ENCODE measurements around the gene GRPEL2.

GRPEL2 gene

GRCh38 chr5:149357370-149358293 lies 12.3 kb downstream of the GRPEL2 start, which contains the start of gene PCYOX1L:
PCYOX1L (plus strand) TSS chr5:149358046; CDS start chr5:149358069, 23 bp downstream.
- peak; percentile 97 for DNase-seq (ENCODE audit: low read depth)

DNA sequence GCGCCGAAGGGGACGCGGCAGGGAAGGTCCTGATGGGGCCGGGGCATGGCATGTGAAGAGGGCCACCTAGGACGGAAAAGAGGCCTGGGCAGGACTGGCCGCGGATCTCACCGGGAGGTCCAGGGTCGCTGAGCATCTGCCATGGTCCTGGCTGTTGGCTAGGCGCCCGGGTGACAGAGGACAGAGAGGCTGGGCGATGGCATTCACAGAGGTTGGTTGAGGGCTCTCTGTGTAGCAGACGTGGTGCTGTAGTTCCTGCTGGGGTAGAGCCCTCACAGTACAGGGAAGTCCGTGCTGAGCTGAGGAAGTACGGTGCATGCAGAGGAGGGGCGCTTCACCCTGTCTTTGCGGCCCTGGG lies 13.0 kb downstream of the GRPEL2 start:
- no peak for DNase-seq (ENCODE audit: low read depth)

GRCh38 chr5:149358868-149359495 lies 13.7 kb downstream of the GRPEL2 start:
- DNase-seq (ENCODE audit: low read depth): no peak

DNA sequence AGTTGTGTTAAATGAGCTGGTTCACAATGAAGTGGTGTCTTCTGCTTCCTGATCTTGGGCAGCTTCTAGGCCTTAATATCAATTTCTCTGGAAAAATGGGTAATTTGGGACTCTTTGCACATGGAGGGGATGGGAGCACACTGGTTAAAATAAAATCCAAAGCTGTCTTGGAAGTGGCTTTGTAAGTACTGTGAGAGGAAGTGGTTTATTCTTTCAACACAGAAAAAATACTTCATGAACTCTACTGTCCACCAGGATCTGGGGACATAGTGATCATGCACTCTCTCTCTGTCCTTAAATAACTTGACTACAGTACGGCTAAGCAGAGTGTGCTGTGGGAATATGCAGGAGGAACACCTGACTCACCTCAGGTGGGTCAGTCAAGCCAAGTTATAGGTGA lies 15.0 kb downstream of the GRPEL2 start:
- DNase-seq (ENCODE audit: low read depth): no peak

DNA sequence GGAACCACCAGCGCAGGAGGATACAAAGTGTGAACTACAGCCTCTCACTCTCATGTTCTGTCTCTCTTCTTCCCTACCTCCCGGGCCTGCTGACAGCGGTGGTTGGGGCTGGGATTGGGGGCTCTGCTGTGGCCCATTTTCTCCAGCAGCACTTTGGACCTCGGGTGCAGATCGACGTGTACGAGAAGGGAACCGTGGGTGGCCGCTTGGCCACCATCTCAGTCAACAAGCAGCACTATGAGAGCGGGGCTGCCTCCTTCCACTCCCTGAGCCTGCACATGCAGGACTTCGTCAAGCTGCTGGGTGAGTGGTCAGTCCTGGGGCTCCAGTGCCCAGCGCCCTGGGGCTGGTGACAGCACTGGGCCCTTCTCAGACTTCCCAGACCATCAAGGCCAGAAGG lies 17.2 kb downstream of the GRPEL2 start:
- no peak for DNase-seq (ENCODE audit: low read depth)

DNA sequence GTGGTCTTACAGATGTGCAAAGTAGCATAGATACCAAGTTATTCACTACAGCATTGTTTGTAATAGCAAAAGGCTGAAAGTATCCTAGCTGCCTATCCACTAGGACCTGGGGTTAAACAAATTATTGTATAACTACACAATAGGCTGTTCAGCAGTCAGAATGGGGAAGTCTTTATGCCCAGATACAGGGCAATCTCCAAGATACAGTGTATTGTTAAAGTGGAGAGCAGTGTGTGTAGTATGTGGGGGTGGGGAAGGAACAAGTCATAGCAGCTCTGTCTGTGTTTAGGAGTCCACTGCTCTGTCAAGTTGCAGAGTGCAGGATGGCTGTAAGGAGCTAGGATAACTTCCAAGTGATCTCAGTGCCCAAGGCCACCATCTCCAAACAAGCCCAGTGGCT lies 18.1 kb downstream of the GRPEL2 start:
- DNase-seq (ENCODE audit: low read depth): no peak

- DNase-seq (ENCODE audit: low read depth): no peak
Measured at GRCh38 chr5:149363936-149364335, 18.6 kb downstream of the GRPEL2 start.

GRCh38 chr5:149364719-149365118 lies 19.4 kb downstream of the GRPEL2 start:
- DNase-seq (ENCODE audit: low read depth): no peak

DNA sequence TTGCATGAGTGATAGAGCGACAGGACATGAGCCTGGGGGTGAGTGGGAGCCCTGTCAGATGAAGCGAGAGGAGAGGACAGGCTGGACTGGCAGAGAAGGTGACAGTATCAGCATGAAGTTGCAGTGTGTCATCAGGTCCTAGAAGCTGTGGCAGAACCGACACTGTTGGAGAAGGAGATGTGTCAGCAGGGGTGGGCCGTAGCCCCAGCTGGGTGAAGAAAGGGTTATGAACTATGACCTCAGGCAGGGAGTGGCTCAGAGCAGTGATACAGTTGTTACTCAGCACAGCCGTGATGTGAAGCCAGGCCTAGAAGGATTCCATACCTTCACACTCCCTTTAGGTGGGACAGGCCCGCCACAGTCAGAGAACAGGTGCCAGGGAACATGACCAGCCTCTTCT lies 20.1 kb downstream of the GRPEL2 start:
- DNase-seq (ENCODE audit: low read depth): no peak

DNA sequence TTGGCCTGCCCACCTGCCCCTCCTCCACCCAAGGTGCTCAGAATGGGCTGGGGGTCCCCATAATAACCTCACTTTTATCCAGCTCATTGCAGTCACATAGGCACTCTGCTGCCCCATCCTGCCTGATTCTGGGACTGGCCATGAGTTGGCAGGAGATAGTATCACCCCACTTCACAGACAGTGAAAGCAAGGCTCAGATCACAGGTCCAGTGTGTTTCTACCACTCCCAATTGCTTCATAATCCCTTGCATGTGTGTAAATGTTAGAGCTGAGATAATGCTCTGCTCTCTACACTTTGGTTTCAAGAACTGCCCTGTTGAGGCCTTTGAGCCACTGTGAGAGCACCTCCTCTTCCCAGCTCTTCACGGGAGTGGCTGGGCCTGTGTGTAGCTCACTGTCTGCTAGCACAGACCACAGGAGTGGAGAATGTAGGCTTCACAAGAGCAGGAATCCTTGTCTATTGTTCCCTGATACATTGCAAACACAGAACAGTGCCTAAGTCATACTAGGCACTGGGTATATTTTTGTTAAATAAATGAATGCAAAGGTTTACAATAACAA lies 20.9 kb downstream of the GRPEL2 start:
- no peak for DNase-seq (ENCODE audit: low read depth)

- DNase-seq (ENCODE audit: low read depth): peak; percentile 11
Measured at GRCh38 chr5:149367249-149367971, 22.1 kb downstream of the GRPEL2 start.

DNA sequence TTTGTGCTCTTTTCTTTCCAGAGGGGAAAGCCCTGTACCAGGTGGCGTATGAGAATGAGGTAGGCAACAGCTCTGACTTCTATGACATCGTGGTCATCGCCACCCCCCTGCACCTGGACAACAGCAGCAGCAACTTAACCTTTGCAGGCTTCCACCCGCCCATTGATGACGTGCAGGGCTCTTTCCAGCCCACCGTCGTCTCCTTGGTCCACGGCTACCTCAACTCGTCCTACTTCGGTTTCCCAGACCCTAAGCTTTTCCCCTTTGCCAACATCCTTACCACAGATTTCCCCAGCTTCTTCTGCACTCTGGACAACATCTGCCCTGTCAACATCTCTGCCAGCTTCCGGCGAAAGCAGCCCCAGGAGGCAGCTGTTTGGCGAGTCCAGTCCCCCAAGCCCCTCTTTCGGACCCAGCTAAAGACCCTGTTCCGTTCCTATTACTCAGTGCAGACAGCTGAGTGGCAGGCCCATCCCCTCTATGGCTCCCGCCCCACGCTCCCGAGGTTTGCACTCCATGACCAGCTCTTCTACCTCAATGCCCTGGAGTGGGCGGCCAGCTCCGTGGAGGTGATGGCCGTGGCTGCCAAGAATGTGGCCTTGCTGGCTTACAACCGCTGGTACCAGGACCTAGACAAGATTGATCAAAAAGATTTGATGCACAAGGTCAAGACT lies 22.8 kb downstream of the GRPEL2 start:
- DNase-seq (ENCODE audit: low read depth): no peak

DNA sequence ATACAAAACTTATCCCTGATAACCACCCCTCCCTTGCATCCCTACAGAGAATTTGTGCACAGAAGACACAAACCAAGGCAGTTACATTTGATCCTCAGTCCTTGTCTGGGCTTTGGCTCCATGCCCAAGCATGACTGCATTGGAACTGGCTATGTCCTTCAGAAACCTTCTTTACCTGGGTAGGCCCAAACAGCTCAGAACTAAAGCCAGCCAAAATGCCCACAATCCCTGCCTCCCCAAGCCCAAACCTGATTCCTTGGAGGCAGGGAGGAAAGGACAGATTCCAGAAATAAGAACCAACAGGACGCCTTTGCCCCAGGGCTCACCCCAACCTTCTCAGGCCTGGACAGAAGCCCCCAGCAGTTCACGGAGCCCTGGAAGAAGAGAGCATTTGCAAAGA lies 25.6 kb downstream of the GRPEL2 start:
- no peak for DNase-seq (ENCODE audit: low read depth)

DNA sequence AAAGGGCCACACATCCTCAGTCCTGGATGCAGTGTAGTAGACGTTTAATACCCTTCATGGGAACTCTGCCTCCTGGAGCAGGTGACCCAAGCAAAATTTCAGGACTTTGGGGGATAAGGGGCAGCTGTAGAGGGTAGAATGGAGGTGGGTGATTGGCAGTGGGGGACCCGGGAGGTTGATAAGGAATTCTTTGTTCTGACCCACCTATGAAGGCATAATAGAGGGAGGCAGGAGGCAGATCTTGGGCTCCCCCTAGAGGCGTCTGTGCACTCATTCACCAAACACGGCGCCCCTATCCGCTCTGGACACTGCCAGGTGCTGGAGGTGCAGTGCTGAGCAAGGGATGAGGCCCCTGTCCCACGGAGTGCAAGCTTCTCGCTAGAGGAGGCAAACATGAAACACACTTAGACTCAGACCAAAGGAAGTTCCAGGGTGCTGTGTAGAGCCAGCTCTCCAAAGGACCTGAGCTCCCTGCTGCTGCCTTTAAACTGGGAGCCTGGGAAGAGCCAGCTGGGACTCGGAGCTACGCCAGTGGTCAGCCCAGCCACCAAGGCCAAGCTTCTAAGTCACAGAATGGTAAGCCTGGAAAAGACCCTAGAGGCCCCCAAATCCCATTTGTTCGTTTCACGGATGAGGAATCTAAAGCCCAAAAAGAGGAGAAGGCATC lies 26.1 kb downstream of the GRPEL2 start:
- peak; percentile 58 for DNase-seq (ENCODE audit: low read depth)

- no peak for DNase-seq (ENCODE audit: low read depth)
Measured at GRCh38 chr5:149372076-149372795, 26.9 kb downstream of the GRPEL2 start.

- no peak for DNase-seq (ENCODE audit: low read depth)
Measured at GRCh38 chr5:149372932-149373331, 27.6 kb downstream of the GRPEL2 start.

DNA sequence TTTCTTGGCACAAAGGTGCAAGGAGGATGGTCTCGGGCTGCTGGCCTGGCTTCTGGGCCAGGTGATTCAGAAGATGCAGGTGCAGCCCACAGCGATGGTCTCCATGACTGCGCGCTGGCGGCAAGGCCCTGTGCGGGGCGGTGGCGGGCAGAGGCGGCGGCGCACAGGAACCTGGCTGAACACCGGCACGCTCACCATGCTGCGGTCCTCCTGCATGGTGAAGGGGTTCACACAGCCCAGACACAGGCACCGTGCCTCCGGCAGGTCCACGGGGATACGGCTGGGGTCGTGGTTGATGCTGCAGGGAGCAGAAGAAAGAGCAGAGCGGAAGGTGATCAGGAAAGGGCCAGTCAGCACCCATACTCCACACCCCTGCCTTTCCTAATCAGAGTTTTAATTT lies 29.0 kb downstream of the GRPEL2 start:
- DNase-seq (ENCODE audit: low read depth): no peak

DNA sequence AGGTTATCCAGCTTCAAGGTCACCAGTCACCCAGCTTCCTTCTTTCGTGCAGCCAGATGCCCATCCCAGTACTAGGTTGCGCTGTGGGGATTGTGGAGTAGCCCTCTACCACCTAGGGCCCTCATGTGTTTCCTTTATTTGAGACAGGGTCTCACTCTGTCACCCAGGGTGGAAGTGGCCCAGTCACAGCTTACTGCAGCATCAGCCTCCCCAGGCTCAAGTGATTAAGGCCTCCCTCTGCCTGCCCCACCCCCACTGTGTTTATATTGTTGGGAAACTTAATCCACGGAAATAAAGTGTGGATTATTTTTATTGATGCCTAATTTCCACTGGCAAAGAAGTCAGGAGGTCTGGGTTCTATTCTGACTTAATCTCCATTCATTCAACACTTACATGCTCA lies 29.5 kb downstream of the GRPEL2 start:
- DNase-seq (ENCODE audit: low read depth): no peak

DNA sequence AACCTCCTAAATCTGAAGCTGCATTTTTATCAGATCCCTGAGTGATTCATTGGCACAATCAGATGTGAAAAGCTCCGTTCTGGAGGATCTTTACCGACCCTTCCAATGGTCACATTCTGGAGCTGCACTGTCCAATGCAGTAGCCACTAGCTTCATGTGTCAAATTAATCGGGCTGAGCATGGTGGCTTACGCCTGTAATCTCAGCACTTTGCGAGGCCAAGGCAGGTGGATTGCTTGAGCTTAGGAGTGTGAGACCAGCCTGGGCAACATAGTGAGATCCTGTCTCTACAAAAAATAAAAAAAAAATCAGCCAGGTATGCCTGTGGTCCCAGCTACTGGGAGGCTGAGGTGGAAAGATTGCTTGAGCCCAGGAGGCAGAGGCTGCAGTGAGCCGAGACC lies 30.1 kb downstream of the GRPEL2 start:
- no peak for DNase-seq (ENCODE audit: low read depth)

GRCh38 chr5:149376104-149376503 lies 30.8 kb downstream of the GRPEL2 start:
- no peak for DNase-seq (ENCODE audit: low read depth)
